HG03103 (cell line): Measurements from ENCODE around the gene NCF4.

Experiments used
- ATAC-seq: cut with Tn5 transposase; IDR thresholded peaks from one replicate; pipeline ENCODE4 v1.9.1; 2021; ENCODE audit warnings: low read depth; ENCODE audit not compliant: unreplicated experiment

NCF4 gene

GRCh38 chr22:36835903-36836302 lies 24.9 kb upstream of the NCF4 start:
- ATAC-seq, result no peak

- no peak for ATAC-seq
Measured at GRCh38 chr22:36838119-36839030, 22.4 kb upstream of the NCF4 start.

- ATAC-seq, result no peak
Measured at GRCh38 chr22:36839356-36840073, 21.3 kb upstream of the NCF4 start.

- no peak for ATAC-seq
Measured at GRCh38 chr22:36840106-36840505, 20.7 kb upstream of the NCF4 start.

- no peak for ATAC-seq
Measured at GRCh38 chr22:36846271-36846670, 14.5 kb upstream of the NCF4 start.

GRCh38 chr22:36846949-36847348 lies 13.9 kb upstream of the NCF4 start:
- ATAC-seq, result no peak

GRCh38 chr22:36850056-36850455 lies 10.8 kb upstream of the NCF4 start:
- no peak for ATAC-seq

GRCh38 chr22:36850682-36851081 lies 10.1 kb upstream of the NCF4 start:
- no peak for ATAC-seq

- ATAC-seq, result no peak
Measured at GRCh38 chr22:36852056-36852973, 8.5 kb upstream of the NCF4 start.

- no peak for ATAC-seq
Measured at GRCh38 chr22:36853407-36854099, 7.3 kb upstream of the NCF4 start.

GRCh38 chr22:36855478-36855877 lies 5.3 kb upstream of the NCF4 start:
- ATAC-seq, result no peak

- no peak for ATAC-seq
Measured at GRCh38 chr22:36856121-36856791, 4.5 kb upstream of the NCF4 start.

GRCh38 chr22:36856792-36857135 lies 4.0 kb upstream of the NCF4 start:
- ATAC-seq, result no peak

GRCh38 chr22:36858156-36858555 lies 2.6 kb upstream of the NCF4 start:
- no peak for ATAC-seq

- ATAC-seq, result no peak
Measured at GRCh38 chr22:36858966-36859365, 1.8 kb upstream of the NCF4 start.

- ATAC-seq, result no peak
Measured at GRCh38 chr22:36860017-36860416, 789 bp upstream of the NCF4 start.

- no peak for ATAC-seq
Measured at GRCh38 chr22:36860438-36860820, 377 bp upstream of the NCF4 start.

GRCh38 chr22:36862251-36863242 lies 1.7 kb downstream of the NCF4 start:
- ATAC-seq, result no peak

- ATAC-seq, result no peak
Measured at GRCh38 chr22:36863281-36863680, 2.5 kb downstream of the NCF4 start.
